Neural progenitor cell (in vitro differentiated cells): ENCODE measurements around the gene CNTN5. TPM values are rescaled to one million over a fixed set of nuclear protein-coding genes. Genes with fewer than 3 reads are reported as not detected.

ENCODE experiments used
- DNase-seq: peaks from one replicate; pipeline ENCODE4 v3.0.0-alpha.2; 2016; ENCODE audit warnings: low spot score
- H2AFZ ChIP-seq: fragments of 200-600 bp; sonication (generic); replicated peaks from 2 replicates; pipeline ENCODE4 v1.6.1; 2016; ENCODE audit warnings: antibody characterized with exemption
- H3F3A ChIP-seq: fragments of 200-600 bp; sonication (generic); 2 replicates; pipeline ENCODE4 v1.6.1; 2016; ENCODE audit warnings: antibody characterized with exemption, low read depth
- H3K27ac ChIP-seq: fragments of 200-600 bp; sonication (generic); 2 replicates; pipeline ENCODE4 v1.5.1; 2016; ENCODE audit warnings: mild to moderate bottlenecking
- H3K27me3 ChIP-seq: fragments of 200-600 bp; sonication (generic); 2 replicates; pipeline ENCODE4 v1.6.1; 2016; ENCODE audit warnings: mild to moderate bottlenecking, moderate library complexity
- H3K36me3 ChIP-seq: fragments of 200-600 bp; sonication (generic); 2 replicates; pipeline ENCODE4 v1.5.1; 2016
- H3K4me1 ChIP-seq: fragments of 200-600 bp; sonication (generic); 2 replicates; pipeline ENCODE4 v1.6.1; 2016; ENCODE audit warnings: mixed run types
- H3K4me2 ChIP-seq: fragments of 200-600 bp; sonication (generic); 2 replicates; pipeline ENCODE4 v1.6.1; 2016
- H3K4me3 ChIP-seq: fragments of 200-600 bp; sonication (generic); 2 replicates; pipeline ENCODE4 v1.5.1; 2016
- H3K79me2 ChIP-seq: fragments of 200-600 bp; sonication (generic); 2 replicates; pipeline ENCODE4 v1.6.1; 2016; ENCODE audit warnings: low read depth
- H3K9ac ChIP-seq: fragments of 200-600 bp; sonication (generic); 2 replicates; pipeline ENCODE4 v1.6.1; 2016
- H3K9me3 ChIP-seq: fragments of 200-600 bp; sonication (generic); 2 replicates; pipeline ENCODE4 v1.5.1; 2016; ENCODE audit warnings: low read depth
- H4K20me1 ChIP-seq: fragments of 200-600 bp; sonication (generic); 2 replicates; pipeline ENCODE4 v1.6.1; 2016; ENCODE audit warnings: low read depth
- H3K27ac Mint-ChIP-seq: 3 replicates; pipeline ENCODE4 v1.8.0; 2021; ENCODE audit warnings: mixed read lengths
- H3K27me3 Mint-ChIP-seq: 2 replicates; pipeline ENCODE4 v1.8.0; 2022; ENCODE audit warnings: low read depth, mild to moderate bottlenecking, inconsistent platforms, moderate library complexity, mixed read lengths; ENCODE audit not compliant: insufficient read depth
- H3K36me3 Mint-ChIP-seq: 3 replicates; pipeline ENCODE4 v1.8.0; 2021; ENCODE audit warnings: mixed read lengths
- H3K4me1 Mint-ChIP-seq: 3 replicates; pipeline ENCODE4 v1.8.0; 2021; ENCODE audit warnings: mixed read lengths
- H3K4me3 Mint-ChIP-seq: 3 replicates; pipeline ENCODE4 v1.8.0; 2021; ENCODE audit warnings: mild to moderate bottlenecking, moderate library complexity, mixed read lengths
- H3K9me3 Mint-ChIP-seq: 3 replicates; pipeline ENCODE4 v1.8.0; 2020; ENCODE audit warnings: mixed read lengths
- EZH2 ChIP-seq: fragments of 200-600 bp; sonication (generic); IDR thresholded peaks from 2 replicates; pipeline ENCODE4 v1.6.1; 2017; ENCODE audit warnings: antibody characterized with exemption, mild to moderate bottlenecking, moderate library complexity
- EZH2phosphoT487 ChIP-seq: fragments of 200-600 bp; sonication (generic); IDR thresholded peaks from 2 replicates; pipeline ENCODE4 v1.6.1; 2017; ENCODE audit warnings: antibody characterized with exemption
- total RNA-seq: library from RNA; depleted of rRNA; stranded (reverse); fragments of >200 nt; gene quantifications from 2 replicates; pipeline ENCODE4 v1.2.3, GENCODE V29; 2015; ENCODE audit warnings: low replicate concordance
- TF ChIP-seq, protein P1 (sequence below): fragments of 200-600 bp; sonication (generic); IDR thresholded peaks from 2 replicates; pipeline ENCODE4 v1.5.1; 2017; ENCODE audit warnings: antibody characterized with exemption, mild to moderate bottlenecking

The CNTN5 gene
- total RNA-seq, 1 donor from 2014 or later: 0.19 TPM

DNA sequence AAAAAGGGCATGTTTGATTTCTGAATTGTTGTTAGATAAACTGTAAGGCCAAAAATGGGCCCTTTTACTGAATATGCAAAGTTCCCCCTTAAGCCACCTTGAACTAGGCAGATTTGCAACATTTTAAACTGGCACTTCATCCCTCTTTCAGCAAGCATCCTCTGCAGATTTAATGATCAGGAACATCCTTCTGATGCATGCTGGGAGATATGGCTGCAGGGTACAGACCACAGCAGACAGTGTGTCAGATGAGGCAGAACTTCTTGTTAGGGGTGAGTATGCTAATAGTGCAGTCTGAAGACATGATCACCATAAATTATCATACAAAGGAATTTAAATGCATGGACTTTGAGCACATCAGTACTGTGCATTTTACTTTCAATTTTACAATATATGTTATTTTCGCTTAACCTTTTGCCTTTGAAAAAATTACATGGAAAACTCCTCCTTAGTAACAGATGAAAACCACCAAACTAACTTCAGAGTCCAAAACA, 1203.8 kb downstream of the CNTN5 start:
- Mint-ChIP-seq H3K9me3 (no peaks in the 10 kb centered on the region), H3K4me1 (peaks cover 16% of the 10 kb centered on the region), H3K4me3 (no peak overlapping the region), H3K27me3 (no peaks in the 10 kb centered on the region), H3K27ac (no peak overlapping the region), H3K36me3 (no peaks in the 10 kb centered on the region)
- H4K20me1 ChIP-seq: no peaks in the 10 kb centered on the region
- H3K9ac ChIP-seq: no peak overlapping the region
- H3F3A ChIP-seq: peaks cover 18% of the 10 kb centered on the region
- H2AFZ ChIP-seq: no peak overlapping the region
- DNase-seq: no peak
- H3K27me3 ChIP-seq: no peaks in the 10 kb centered on the region
- H3K79me2 ChIP-seq: no peaks in the 10 kb centered on the region
- no peak overlapping the region for H3K4me3 ChIP-seq
- TF ChIP-seq EZH2phosphoT487 (no peak), EZH2 (no peak)
- TF ChIP-seq, protein P1, sequence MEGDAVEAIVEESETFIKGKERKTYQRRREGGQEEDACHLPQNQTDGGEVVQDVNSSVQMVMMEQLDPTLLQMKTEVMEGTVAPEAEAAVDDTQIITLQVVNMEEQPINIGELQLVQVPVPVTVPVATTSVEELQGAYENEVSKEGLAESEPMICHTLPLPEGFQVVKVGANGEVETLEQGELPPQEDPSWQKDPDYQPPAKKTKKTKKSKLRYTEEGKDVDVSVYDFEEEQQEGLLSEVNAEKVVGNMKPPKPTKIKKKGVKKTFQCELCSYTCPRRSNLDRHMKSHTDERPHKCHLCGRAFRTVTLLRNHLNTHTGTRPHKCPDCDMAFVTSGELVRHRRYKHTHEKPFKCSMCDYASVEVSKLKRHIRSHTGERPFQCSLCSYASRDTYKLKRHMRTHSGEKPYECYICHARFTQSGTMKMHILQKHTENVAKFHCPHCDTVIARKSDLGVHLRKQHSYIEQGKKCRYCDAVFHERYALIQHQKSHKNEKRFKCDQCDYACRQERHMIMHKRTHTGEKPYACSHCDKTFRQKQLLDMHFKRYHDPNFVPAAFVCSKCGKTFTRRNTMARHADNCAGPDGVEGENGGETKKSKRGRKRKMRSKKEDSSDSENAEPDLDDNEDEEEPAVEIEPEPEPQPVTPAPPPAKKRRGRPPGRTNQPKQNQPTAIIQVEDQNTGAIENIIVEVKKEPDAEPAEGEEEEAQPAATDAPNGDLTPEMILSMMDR: no peak
- H3K4me1 ChIP-seq: peaks cover 25% of the 10 kb centered on the region
- H3K36me3 ChIP-seq: no peaks in the 10 kb centered on the region
- no peak overlapping the region for H3K27ac ChIP-seq
- H3K4me2 ChIP-seq: no peak overlapping the region
- no peaks in the 10 kb centered on the region for H3K9me3 ChIP-seq

DNA sequence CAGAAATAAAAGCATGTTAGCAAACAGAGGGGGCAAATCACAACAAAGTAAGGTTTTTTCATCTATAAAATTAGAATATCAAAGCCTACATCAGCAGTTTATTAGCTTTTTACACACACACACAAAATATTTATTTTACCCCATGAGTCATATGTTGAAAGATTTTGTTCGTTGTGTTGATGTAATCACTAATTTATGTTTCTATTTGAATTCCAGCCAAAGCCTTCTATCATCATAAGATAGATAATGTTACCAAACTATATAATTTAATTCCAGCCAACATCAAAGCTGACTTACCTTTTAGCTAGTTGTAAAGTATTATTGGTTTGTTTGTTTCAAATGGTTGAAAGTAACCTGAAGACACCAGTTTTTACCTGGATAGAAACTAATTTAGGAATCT, 1208.3 kb downstream of the CNTN5 start:
- Histone ChIP-seq H3K4me2 (no peak overlapping the region), H3K9me3 (no peaks in the 10 kb centered on the region), H2AFZ (no peak overlapping the region), H3K9ac (no peak overlapping the region), H3K27ac (no peak overlapping the region), H3K4me1 (no peaks in the 10 kb centered on the region), H3K36me3 (no peaks in the 10 kb centered on the region), H3F3A (no peaks in the 10 kb centered on the region), H3K79me2 (no peaks in the 10 kb centered on the region), H3K27me3 (no peaks in the 10 kb centered on the region), H4K20me1 (no peaks in the 10 kb centered on the region), H3K4me3 (no peak overlapping the region)
- Mint-ChIP-seq H3K36me3 (no peaks in the 10 kb centered on the region), H3K27me3 (no peaks in the 10 kb centered on the region), H3K4me3 (no peak overlapping the region), H3K4me1 (peaks cover 5% of the 10 kb centered on the region), H3K27ac (no peak overlapping the region), H3K9me3 (no peaks in the 10 kb centered on the region)
- no peak for TF ChIP-seq EZH2phosphoT487
- TF ChIP-seq EZH2: no peak
- TF ChIP-seq, protein P1: no peak
- no peak for DNase-seq

DNA sequence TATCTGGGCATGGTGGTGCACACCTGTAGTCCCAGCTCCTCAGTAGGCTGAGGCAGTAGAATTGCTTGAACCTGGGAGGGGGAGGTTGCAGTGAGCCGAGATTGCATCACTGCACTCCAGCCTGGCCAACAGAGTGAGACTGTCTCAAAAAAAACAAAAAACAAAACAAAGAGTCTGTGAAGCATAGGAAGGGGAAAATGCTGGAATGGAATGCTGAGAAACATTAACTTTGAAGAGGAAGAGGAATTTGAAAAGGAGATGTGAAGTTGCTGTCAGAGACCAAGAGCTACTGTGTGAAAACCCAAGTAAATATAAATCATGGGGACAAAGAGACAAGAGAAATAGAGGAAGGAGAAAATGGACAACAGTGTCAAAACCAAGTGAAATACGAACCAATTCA, 1211.3 kb downstream of the CNTN5 start:
- no peak overlapping the region for H2AFZ ChIP-seq
- Mint-ChIP-seq H3K4me3 (no peak overlapping the region), H3K4me1 (peaks cover 5% of the 10 kb centered on the region), H3K36me3 (no peaks in the 10 kb centered on the region), H3K27ac (no peak overlapping the region), H3K9me3 (peaks cover 7% of the 10 kb centered on the region), H3K27me3 (no peaks in the 10 kb centered on the region)
- no peaks in the 10 kb centered on the region for H3K4me1 ChIP-seq
- H3K27me3 ChIP-seq: no peaks in the 10 kb centered on the region
- H3K79me2 ChIP-seq: no peaks in the 10 kb centered on the region
- no peak overlapping the region for H3K27ac ChIP-seq
- no peaks in the 10 kb centered on the region for H3F3A ChIP-seq
- no peak overlapping the region for H3K4me3 ChIP-seq
- no peaks in the 10 kb centered on the region for H4K20me1 ChIP-seq
- TF ChIP-seq, protein P1: no peak
- TF ChIP-seq EZH2 (no peak), EZH2phosphoT487 (no peak)
- H3K9ac ChIP-seq: no peak overlapping the region
- no peak overlapping the region for H3K4me2 ChIP-seq
- no peaks in the 10 kb centered on the region for H3K36me3 ChIP-seq
- no peaks in the 10 kb centered on the region for H3K9me3 ChIP-seq
- no peak for DNase-seq
